GM15510 (cell line): ENCODE measurements around the gene ZNF628.

ENCODE experiments used
- POLR2A ChIP-seq: IDR thresholded peaks from 3 replicates; pipeline ENCODE4 v1.6.1; 2011; ENCODE audit warnings: borderline replicate concordance; ENCODE audit not compliant: insufficient read length; ENCODE audit errors: extremely low read depth

ZNF628 gene

GRCh38 chr19:55492362-55492944 is 16.0 kb downstream of the ZNF628 start:
- no peak for TF ChIP-seq POLR2A

- TF ChIP-seq POLR2A: no peak
Measured at GRCh38 chr19:55493052-55493644, 16.7 kb downstream of the ZNF628 start.

- TF ChIP-seq POLR2A: no peak
Measured at GRCh38 chr19:55493645-55494171, 17.3 kb downstream of the ZNF628 start.

- no peak for TF ChIP-seq POLR2A
Measured at GRCh38 chr19:55494172-55494761, 17.9 kb downstream of the ZNF628 start.

GRCh38 chr19:55495646-55496349 is 19.4 kb downstream of the ZNF628 start:
- TF ChIP-seq POLR2A: no peak

GRCh38 chr19:55497763-55498162 is 21.3 kb downstream of the ZNF628 start:
- TF ChIP-seq POLR2A: no peak

- no peak for TF ChIP-seq POLR2A
Measured at GRCh38 chr19:55498246-55498840, 21.9 kb downstream of the ZNF628 start.

GRCh38 chr19:55500368-55500952 is 24.0 kb downstream of the ZNF628 start:
- TF ChIP-seq POLR2A: no peak

GRCh38 chr19:55502197-55502952 is 26.0 kb downstream of the ZNF628 start:
- TF ChIP-seq POLR2A: no peak

GRCh38 chr19:55503157-55503501 is 26.7 kb downstream of the ZNF628 start:
- no peak for TF ChIP-seq POLR2A

GRCh38 chr19:55503502-55504251 is 27.3 kb downstream of the ZNF628 start:
- peak; percentile 18 for TF ChIP-seq POLR2A

- no peak for TF ChIP-seq POLR2A
Measured at GRCh38 chr19:55504252-55504603, 27.8 kb downstream of the ZNF628 start.

- TF ChIP-seq POLR2A: no peak
Measured at GRCh38 chr19:55504981-55505380, 28.6 kb downstream of the ZNF628 start.
